ENCODE measurements around the gene MAPK13.

DNA sequence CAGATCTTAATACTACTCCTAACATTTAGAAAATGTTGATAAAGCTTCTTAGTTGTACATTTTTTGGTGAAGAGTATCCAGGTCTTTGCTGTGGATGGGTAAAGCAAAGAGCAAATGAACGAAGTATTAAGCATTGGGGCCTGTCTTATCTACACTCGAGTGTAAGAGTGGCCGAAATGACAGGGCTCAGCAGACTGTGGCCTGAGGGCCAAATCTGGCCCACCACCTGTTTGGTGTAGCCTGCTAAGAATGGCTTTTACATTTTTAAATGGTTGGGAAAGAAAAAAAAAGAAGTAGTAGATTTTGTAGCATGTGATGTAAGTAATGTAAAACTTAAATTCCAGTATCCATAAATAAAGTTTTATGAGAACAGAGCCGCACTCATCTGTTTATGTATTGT is 19.4 kb upstream of the MAPK13 start:
- TF ChIP-seq, protein P1, sequence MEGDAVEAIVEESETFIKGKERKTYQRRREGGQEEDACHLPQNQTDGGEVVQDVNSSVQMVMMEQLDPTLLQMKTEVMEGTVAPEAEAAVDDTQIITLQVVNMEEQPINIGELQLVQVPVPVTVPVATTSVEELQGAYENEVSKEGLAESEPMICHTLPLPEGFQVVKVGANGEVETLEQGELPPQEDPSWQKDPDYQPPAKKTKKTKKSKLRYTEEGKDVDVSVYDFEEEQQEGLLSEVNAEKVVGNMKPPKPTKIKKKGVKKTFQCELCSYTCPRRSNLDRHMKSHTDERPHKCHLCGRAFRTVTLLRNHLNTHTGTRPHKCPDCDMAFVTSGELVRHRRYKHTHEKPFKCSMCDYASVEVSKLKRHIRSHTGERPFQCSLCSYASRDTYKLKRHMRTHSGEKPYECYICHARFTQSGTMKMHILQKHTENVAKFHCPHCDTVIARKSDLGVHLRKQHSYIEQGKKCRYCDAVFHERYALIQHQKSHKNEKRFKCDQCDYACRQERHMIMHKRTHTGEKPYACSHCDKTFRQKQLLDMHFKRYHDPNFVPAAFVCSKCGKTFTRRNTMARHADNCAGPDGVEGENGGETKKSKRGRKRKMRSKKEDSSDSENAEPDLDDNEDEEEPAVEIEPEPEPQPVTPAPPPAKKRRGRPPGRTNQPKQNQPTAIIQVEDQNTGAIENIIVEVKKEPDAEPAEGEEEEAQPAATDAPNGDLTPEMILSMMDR (conservative IDR thresholded peaks at IDR 0.05; ENCODE audit: low read length) = no peak
- no peak for TF ChIP-seq EZH2phosphoT487 (IDR thresholded peaks at IDR 0.05; ENCODE audit: borderline replicate concordance)
